Mammary epithelial cell (primary cell): ENCODE measurements around the gene BRMS1.
"Not testable (repeated sequence)": the region's sequence is repeated elsewhere in the genome, so short reads cannot be mapped to it uniquely, and the experiment has no call there.

Experiments used
- CTCF ChIP-seq, 2 donors: IDR thresholded peaks in 1 of 2; conservative IDR thresholded peaks in 1 of 2; 2 replicates each; pipeline ENCODE4 v1.5.1; 2011 to 2012; ENCODE audit warnings: inconsistent platforms in 2 of 2, low read length in 2 of 2, mild to moderate bottlenecking in 2 of 2, control low read depth in 1 of 2, low read depth in 1 of 2; ENCODE audit not compliant: insufficient read depth in 1 of 2; ENCODE audit errors: extremely low read depth in 1 of 2
- EZH2 ChIP-seq: IDR thresholded peaks from 2 replicates; pipeline ENCODE4 v1.6.1; 2012; ENCODE audit warnings: low read length, inconsistent platforms, borderline replicate concordance

- not testable (repeated sequence) for TF ChIP-seq CTCF (conservative IDR thresholded peaks at IDR 0.05 in 1 of 2, IDR thresholded peaks at IDR 0.05 in 1 of 2; ENCODE audit: extremely low read depth in 1 of 2, insufficient read depth in 1 of 2, low read depth in 1 of 2, low read length in 2 of 2); EZH2
Observed at GRCh38 chr11:66373690-66374287, 28.9 kb upstream of the BRMS1 start.
